ENCODE data around the gene ANKRD33. TPM values are rescaled to one million over a fixed set of nuclear protein-coding genes. Genes with fewer than 3 reads are reported as not detected.

Gene ANKRD33
- total RNA-seq, 1 experiment from 2014 or later, result not detected

GRCh38 chr12:51840966-51841365, 46.9 kb upstream of the ANKRD33 start:
- BruUV-seq (replicated peaks), result no TSS peak
- Histone ChIP-seq H3K36me3 (ENCODE audit: insufficient read depth, low read length, poor library complexity, severe bottlenecking) (no peaks in the 10 kb centered on the region), H3K4me1 (ENCODE audit: insufficient read depth, low read length, poor library complexity, severe bottlenecking) (no peaks in the 10 kb centered on the region), H3K27me3 (replicated peaks; ENCODE audit: insufficient read depth, low read depth, low read length, poor library complexity) (peaks cover 4% of the 10 kb centered on the region), H3K4me3 (ENCODE audit: low read depth, low read length, poor library complexity, severe bottlenecking) (no peak overlapping the region), H3K9me3 (ENCODE audit: low read depth, low read length, poor library complexity, severe bottlenecking) (no peaks in the 10 kb centered on the region), H3K27ac (ENCODE audit: low read depth, low read length, poor library complexity, severe bottlenecking) (no peak overlapping the region)
- ChIA-PET CTCF (no interaction called here), POLR2A (ENCODE audit: low non-redundant PET) (no interaction called here)
- TF ChIP-seq CTCF (conservative IDR thresholded peaks at IDR 0.05; ENCODE audit: low read depth, low read length), result no peak
- TF ChIP-seq EZH2 (IDR thresholded peaks at IDR 0.05; ENCODE audit: borderline replicate concordance, low read depth, low read length, poor library complexity, severe bottlenecking), result no peak
- no peak for DNase-seq (ENCODE audit: low spot score)
- intact Hi-C loops (cut with micrococcal nuclease; ENCODE audit: unreplicated experiment), result no loop called here

- Histone ChIP-seq H3K27me3 (replicated peaks; ENCODE audit: insufficient read depth, low read depth, low read length, poor library complexity) (peaks cover 4% of the 10 kb centered on the region), H3K27ac (ENCODE audit: low read depth, low read length, poor library complexity, severe bottlenecking) (no peak overlapping the region), H3K9me3 (ENCODE audit: low read depth, low read length, poor library complexity, severe bottlenecking) (no peaks in the 10 kb centered on the region), H3K4me3 (ENCODE audit: low read depth, low read length, poor library complexity, severe bottlenecking) (no peak overlapping the region), H3K36me3 (ENCODE audit: insufficient read depth, low read length, poor library complexity, severe bottlenecking) (no peaks in the 10 kb centered on the region), H3K4me1 (ENCODE audit: insufficient read depth, low read length, poor library complexity, severe bottlenecking) (no peaks in the 10 kb centered on the region)
- DNase-seq (ENCODE audit: low spot score), result no peak
- TF ChIP-seq CTCF (conservative IDR thresholded peaks at IDR 0.05; ENCODE audit: low read depth, low read length), result no peak
- no peak for TF ChIP-seq EZH2 (IDR thresholded peaks at IDR 0.05; ENCODE audit: borderline replicate concordance, low read depth, low read length, poor library complexity, severe bottlenecking)
- intact Hi-C loops (cut with micrococcal nuclease; ENCODE audit: unreplicated experiment), result no loop called here
- ChIA-PET CTCF (no interaction called here), POLR2A (ENCODE audit: low non-redundant PET) (no interaction called here)
- no TSS peak for BruUV-seq (replicated peaks)
Measured at GRCh38 chr12:51841727-51842126, 46.2 kb upstream of the ANKRD33 start.

- peaks cover 19% of the 10 kb centered on the region for H3K27me3 ChIP-seq (replicated peaks; ENCODE audit: insufficient read depth, low read depth, low read length, poor library complexity)
- no peak overlapping the region for H3K4me3 ChIP-seq (ENCODE audit: low read depth, low read length, poor library complexity, severe bottlenecking)
- no peak for DNase-seq (ENCODE audit: low spot score)
- no peaks in the 10 kb centered on the region for H3K36me3 ChIP-seq (ENCODE audit: insufficient read depth, low read length, poor library complexity, severe bottlenecking)
- intact Hi-C loops (cut with micrococcal nuclease; ENCODE audit: unreplicated experiment), result no loop called here
- TF ChIP-seq EZH2 (IDR thresholded peaks at IDR 0.05; ENCODE audit: borderline replicate concordance, low read depth, low read length, poor library complexity, severe bottlenecking) (no peak), CTCF (conservative IDR thresholded peaks at IDR 0.05; ENCODE audit: low read depth, low read length) (no peak)
- ChIA-PET POLR2A (ENCODE audit: low non-redundant PET) (no interaction called here), CTCF (no interaction called here)
- peaks cover 6% of the 10 kb centered on the region for H3K4me1 ChIP-seq (ENCODE audit: insufficient read depth, low read length, poor library complexity, severe bottlenecking)
- H3K9me3 ChIP-seq (ENCODE audit: low read depth, low read length, poor library complexity, severe bottlenecking), result no peaks in the 10 kb centered on the region
- no TSS peak for BruUV-seq (replicated peaks)
- H3K27ac ChIP-seq (ENCODE audit: low read depth, low read length, poor library complexity, severe bottlenecking), result no peak overlapping the region
Measured at GRCh38 chr12:51844854-51845253, 43.0 kb upstream of the ANKRD33 start.

All from A673 (cell line).